Cardiac fibroblast (primary cell): ENCODE data around the gene REXO5.

Experiments used
- DNase-seq, 2 donors: peaks; one replicate each; pipeline versions ENCODE4 v3.0.0 to v3.0.0-alpha.2; 2010; ENCODE audit warnings: low read depth in 2 of 2
- H3K4me3 ChIP-seq, 2 donors: replicated peaks in 1 of 2; 1 replicate in 1 of 2; 2 replicates in 1 of 2; pipeline ENCODE4 v1.5.1; 2011; ENCODE audit warnings: low read depth in 2 of 2, low read length in 2 of 2, mild to moderate bottlenecking in 2 of 2, moderate library complexity in 1 of 2
- TF ChIP-seq, protein P1 (sequence below): IDR thresholded peaks from one replicate; pipeline ENCODE4 v1.5.1; 2011; ENCODE audit warnings: low read depth, mild to moderate bottlenecking, low read length, inconsistent platforms

Gene REXO5

DNA sequence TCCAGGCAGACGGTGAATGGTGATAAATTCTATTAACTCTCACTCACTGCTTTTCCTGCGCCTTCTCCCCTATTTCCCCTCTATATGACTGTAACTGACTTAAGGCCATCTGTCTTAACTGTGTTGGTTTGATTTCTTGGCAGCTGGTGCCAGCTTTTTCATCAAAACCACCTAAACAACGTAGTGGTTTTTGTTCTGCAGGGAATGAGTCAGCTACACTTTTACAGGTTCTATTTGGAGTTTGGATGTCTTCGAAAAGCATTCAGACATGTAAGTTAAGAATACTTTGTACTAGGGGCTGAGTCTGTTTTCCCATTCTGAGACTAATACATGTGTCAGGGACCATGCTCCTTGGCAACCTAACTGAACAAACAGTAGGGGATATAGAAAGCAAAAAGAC is 8.5 kb downstream of the REXO5 start:
- no peak overlapping the region for H3K4me3 ChIP-seq
- DNase-seq: peak in 1 of 2 donors; percentile 3
- TF ChIP-seq, protein P1, sequence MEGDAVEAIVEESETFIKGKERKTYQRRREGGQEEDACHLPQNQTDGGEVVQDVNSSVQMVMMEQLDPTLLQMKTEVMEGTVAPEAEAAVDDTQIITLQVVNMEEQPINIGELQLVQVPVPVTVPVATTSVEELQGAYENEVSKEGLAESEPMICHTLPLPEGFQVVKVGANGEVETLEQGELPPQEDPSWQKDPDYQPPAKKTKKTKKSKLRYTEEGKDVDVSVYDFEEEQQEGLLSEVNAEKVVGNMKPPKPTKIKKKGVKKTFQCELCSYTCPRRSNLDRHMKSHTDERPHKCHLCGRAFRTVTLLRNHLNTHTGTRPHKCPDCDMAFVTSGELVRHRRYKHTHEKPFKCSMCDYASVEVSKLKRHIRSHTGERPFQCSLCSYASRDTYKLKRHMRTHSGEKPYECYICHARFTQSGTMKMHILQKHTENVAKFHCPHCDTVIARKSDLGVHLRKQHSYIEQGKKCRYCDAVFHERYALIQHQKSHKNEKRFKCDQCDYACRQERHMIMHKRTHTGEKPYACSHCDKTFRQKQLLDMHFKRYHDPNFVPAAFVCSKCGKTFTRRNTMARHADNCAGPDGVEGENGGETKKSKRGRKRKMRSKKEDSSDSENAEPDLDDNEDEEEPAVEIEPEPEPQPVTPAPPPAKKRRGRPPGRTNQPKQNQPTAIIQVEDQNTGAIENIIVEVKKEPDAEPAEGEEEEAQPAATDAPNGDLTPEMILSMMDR: no peak

DNA sequence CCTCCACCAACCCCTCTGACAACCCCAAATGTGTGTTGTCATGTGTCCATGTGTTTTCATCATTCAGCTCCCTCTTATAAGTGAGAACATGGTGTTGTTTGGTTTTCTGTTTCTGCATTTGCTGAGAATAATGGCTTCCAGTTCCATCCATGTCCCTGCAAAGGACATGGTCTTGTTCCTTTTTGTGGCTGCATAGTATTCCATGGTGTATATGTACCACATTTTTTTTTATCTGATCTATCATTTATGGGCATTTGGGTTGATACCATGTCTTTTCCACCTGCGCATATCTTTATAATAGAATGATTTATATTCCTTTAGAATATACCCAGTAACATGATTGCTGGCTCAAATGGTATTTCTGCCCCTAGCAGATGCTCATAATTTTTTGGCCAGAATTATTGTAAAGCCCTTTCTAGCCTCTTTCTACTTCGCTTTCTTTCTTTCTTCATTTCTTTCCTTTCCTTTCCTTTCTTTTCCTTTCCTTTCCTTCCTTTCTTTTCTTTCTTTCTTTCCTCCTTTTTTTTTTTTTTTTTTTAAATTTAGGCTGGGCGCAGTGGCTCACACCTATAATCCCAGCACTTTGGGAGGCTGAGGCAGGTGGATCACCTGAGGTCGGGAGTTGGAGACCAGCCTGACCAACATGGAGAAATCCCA is 12.7 kb downstream of the REXO5 start:
- no peak overlapping the region for H3K4me3 ChIP-seq
- TF ChIP-seq, protein P1: no peak
- DNase-seq: no peak

DNA sequence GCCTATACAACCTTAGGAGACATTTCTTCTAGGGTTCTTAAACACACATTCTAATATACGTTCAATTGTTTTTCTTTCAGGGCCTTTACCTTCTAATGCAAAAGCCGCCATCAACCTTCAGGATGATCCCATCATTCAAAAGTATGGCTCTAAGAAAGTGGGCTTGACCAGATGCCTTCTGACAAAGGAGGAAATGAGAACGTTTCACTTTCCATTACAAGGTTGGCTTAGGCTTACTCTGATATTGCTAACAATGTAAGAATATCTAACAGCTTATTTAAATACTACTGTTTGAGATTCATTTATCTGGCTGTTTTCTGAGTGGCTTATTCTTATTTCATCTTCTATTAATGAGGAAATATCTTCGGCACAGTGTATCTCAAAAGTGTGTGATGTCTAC is 15.4 kb downstream of the REXO5 start:
- TF ChIP-seq, protein P1: no peak
- no peak overlapping the region for H3K4me3 ChIP-seq
- no peak for DNase-seq

DNA sequence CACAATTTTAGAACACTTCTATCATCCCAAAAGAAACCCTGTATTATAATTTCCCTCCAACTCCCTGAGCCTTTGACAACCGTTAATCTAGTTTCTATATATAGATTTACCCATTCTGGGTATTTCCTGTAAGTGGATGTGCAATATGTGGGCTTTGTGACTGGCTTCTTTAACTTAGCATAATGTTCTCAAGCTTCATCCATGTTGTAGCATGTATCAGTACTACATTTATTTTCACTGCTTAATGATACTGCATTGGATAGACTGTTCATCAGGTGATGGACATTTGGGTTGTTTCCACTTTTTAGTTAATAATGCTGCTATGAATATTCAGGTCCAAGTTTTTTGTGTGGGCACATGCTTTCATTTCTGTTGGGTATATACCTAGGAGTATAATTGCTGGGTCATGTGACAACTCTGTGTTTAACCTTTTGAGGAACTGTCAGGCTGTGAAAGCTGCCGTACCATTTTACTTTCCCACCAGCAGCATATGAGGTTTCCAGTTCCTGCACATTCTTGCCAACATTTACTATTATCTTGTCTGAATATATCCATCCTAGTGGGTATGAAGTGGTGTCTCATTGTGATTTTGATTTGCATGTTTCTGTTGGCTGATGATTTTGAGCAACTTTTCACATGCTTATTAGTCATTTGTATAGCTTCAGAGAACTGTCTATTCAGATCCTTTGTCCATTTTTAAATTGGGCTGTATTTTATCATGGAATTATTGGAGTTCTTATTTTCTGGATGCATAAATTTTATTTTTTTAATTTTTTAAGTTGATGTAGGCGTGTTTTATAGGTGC is 16.4 kb downstream of the REXO5 start:
- no peak overlapping the region for H3K4me3 ChIP-seq
- TF ChIP-seq, protein P1: no peak
- DNase-seq: no peak

DNA sequence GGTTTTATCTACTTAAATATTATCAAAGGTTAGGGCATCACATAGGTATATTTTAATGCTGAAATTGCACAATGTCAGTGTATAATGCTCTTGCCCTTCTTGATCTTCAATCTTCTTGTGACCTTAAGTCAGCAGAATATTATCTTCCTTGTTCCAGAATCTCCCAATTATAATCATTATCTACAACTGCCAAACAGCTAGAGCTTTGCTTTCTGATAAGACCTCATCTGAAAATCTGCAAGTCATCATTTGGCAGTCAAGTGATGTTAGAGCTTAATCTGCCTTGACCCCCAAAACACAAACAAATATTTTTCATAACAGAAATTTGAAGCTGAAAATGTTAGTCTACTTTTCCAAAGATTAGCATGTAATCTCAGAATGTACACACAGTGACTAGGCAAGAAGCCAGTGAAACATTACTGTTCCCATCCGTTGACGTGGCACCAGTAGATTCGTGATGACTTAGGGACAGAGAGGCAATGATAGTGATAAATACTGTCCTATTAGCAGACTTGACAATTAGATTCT is 19.8 kb downstream of the REXO5 start:
- peak; percentile 26 to 31 for DNase-seq
- no peak overlapping the region for H3K4me3 ChIP-seq
- TF ChIP-seq, protein P1: no peak

DNA sequence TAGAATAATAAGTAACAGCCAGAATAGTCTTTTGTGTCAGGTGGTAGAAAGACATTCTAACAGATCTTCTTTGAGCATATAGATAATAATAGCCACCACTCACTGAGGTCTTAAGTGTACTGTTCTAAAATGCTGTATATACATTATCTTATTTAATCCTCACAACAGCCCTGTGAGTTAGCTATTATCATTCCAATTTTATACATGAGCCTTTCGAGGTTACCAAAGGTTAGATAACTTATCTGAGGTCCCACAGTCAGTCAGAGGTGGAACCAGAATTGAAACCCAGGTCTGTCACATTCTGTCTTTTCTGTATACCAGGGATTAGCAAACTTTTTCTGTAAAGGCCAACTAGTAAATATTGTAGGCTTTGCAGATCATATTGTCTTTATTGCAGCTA is 23.2 kb downstream of the REXO5 start:
- H3K4me3 ChIP-seq: no peak overlapping the region
- no peak for DNase-seq
- TF ChIP-seq, protein P1: no peak
